Sigmoid colon (tissue), 4 donors: ENCODE data around the gene MACROD2.

Experiments used
- CTCF ChIP-seq, 4 experiments: fragments of 450-650 bp in 3 of 4; fragments of 200-600 bp in 1 of 4; IDR thresholded peaks; one replicate each; pipeline ENCODE4 v1.5.1; 2016 to 2019; ENCODE audit warnings: antibody characterized with exemption in 4 of 4, mild to moderate bottlenecking in 3 of 4, moderate library complexity in 2 of 4
- EP300 ChIP-seq, 4 donors: sonication (generic); formaldehyde crosslinking; IDR thresholded peaks; one replicate each; pipeline ENCODE4 v1.6.1; 2017; ENCODE audit warnings: antibody characterized with exemption in 4 of 4
- POLR2A ChIP-seq, 2 donors: fragments of 450-650 bp; IDR thresholded peaks; one replicate each; pipeline ENCODE4 v1.6.1; 2016; ENCODE audit warnings: antibody characterized with exemption in 2 of 2, mild to moderate bottlenecking in 2 of 2, moderate library complexity in 2 of 2
- POLR2AphosphoS5 ChIP-seq, 4 donors: sonication (generic); formaldehyde crosslinking; IDR thresholded peaks; one replicate each; pipeline ENCODE4 v1.6.1; 2017; ENCODE audit warnings: antibody characterized with exemption in 4 of 4

- TF ChIP-seq POLR2A (IDR thresholded peaks at IDR 0.05) (no peak), CTCF (IDR thresholded peaks at IDR 0.05) (no peak), POLR2AphosphoS5 (IDR thresholded peaks at IDR 0.05) (no peak), EP300 (IDR thresholded peaks at IDR 0.05) (no peak)
These were observed 821.2 kb downstream of the MACROD2 start for GRCh38 chr20:14816471-14816870.
